ENCODE measurements around the gene WDR17.

WDR17 gene

GRCh38 chr4:176099314-176099713, 33.7 kb downstream of the WDR17 start:
- no peak for DNase-seq

DNA sequence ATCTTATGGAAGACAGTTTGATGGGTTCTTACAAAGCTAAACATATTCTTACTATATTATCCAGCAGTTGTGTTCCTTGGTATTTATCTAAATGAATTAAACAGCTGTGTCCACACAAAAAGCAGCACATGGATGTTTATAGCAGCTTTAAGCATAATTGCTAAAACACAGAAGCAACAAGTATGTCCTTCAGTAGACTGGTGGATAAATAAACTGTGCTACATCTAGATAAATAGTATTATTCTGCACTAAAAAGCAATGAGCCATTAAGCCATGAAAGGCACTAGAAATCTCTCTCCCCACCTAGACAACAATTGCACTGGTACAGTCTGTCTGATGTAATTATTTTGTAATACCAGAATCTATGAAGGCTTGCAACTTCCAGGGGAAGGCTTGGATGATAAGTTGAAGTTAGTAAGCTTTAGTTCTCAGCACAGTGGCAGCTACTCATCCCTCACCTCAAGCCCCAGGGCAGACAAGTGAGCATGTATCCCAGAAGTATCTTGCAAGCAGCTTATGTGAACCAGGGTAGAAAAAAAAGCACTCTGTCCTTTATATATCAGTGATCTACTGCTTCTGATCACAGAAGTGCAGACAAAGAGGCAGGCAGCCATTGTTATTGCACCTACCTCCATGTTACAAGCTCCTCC, 36.9 kb downstream of the WDR17 start:
- DNase-seq = no peak

DNA sequence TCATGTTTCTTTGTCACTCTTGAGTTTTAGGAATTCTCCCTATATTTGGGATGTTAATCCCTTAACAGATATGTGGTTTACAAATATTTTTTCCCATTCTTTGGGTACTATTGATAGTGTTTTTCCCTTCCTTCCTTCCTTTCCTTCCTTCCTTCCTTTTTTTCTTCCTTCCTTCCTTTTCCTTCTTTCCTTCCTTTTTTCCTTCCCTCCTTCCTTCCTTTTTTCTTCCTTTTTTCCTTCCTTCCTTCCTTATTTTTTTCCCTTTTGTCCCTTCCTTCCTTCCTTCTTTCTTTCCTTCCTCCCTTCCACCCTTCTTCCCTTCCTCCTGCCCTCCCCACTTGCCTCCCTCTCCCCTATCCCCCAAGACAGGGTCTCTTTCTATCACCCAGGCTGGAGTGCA, 42.1 kb downstream of the WDR17 start:
- DNase-seq = no peak

DNA sequence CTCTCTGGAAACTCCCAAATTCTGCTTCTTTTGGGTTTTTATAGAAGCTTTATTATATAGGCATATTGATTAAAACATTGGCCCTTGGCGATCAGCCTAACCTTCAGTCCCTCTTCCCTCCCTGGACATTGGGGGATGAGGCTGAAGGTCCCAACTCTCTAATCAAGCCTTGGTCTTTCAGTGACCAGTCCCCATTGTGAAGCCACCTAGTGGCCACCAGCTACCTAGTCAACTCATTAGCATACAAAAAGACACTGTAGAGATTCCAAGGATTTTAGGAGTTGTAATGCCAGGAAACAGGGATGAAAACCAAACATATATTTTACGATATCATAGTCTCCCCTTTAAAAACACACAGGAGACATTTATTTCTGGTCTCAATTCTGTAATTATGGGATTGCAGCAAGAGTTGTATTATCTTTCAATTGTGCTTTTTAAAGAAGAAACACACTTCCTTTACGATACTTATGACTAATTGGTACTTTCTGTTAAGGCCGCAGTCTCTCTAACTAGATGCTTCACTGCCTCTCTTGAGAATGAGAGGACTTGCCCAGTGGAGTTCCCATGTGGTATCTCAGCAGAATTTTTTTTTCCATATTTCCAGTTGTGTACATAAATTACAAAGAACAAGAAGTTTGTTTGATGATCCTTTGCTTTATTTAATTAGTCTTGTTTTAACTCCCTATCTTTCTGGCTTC, 58.2 kb downstream of the WDR17 start:
- DNase-seq = no peak

DNA sequence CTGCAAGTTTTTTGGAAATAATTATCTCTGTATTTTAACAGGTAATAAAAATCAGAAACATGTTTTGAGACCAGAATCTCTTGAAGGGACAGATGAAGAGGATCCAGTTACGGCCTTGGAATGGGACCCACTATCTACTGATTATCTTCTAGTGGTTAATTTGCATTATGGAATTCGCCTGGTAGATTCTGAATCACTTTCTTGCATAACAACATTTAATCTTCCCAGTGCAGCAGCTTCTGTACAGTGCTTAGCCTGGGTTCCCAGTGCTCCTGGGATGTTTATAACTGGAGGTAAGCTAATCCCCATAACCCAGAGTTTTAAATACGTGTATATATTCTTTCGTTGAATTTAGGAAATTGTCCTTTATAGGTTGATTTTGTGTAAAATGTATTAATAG, 59.4 kb downstream of the WDR17 start:
- no peak for DNase-seq

- DNase-seq = no peak
These were observed 69.0 kb downstream of the WDR17 start for GRCh38 chr4:176134670-176135069.

GRCh38 chr4:176137631-176138030, 72.0 kb downstream of the WDR17 start:
- DNase-seq = no peak

DNA sequence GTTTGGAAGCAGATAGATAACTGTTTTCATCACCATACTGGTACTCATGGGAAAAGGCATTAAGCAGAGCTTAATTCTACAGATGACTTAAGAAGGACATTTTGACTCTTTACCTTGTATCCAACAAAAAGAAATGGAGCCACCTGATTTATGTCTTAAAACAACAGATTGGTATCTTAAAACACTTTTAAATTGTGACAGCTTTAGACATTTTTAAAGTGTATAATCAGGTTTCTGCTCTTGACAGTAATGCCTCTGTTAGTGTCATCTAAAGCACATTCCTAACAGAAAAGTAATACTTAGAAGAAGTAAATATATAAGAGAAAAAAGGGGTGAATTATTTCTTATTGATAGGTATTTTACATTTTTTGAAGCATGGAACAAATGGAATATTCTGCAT, 73.9 kb downstream of the WDR17 start:
- DNase-seq = no peak

- no peak for DNase-seq
These were observed 76.6 kb downstream of the WDR17 start for GRCh38 chr4:176142253-176142652.

DNA sequence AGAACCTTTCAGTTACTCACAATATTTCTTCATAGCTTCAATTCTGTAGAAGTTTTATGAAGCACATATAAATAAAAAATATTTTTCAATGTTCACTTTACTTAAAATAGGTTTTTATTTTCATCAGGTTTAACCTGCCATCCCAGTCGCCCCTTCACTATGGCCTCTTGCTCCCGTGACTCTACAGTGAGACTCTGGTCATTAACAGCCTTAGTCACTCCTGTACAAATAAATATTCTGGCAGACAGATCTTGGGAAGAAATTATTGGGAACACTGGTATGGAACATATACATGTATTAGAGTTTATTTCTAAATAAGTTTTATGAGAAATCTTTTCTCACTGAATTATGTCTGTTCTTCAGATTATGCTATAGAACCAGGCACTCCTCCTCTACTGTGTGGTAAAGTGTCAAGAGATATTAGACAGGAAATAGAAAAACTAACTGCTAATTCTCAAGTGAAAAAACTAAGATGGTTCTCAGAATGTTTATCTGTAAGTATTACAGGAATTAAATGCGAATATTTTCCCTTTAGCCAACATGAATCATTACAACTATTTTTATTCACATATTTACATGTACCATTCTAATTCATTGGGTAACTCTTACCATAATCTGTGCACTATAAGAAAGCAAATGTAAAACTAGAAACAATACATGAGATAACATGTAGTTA, 84.2 kb downstream of the WDR17 start:
- no peak for DNase-seq

DNA sequence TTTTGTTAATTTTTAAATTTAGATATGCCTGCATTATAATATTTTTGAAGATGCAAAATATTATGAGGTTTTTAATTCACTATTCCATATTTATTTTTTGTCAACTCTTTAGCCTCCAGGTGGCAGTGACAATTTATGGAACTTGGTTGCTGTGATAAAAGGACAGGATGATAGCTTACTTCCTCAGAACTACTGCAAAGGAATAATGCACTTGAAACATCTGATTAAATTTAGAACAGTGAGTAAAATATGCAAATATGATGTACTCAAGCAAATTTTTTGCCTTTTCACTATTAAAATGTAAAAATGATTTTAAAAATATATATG, 84.7 kb downstream of the WDR17 start:
- peak in 1 of 2 experiments; percentile 0 for DNase-seq

DNA sequence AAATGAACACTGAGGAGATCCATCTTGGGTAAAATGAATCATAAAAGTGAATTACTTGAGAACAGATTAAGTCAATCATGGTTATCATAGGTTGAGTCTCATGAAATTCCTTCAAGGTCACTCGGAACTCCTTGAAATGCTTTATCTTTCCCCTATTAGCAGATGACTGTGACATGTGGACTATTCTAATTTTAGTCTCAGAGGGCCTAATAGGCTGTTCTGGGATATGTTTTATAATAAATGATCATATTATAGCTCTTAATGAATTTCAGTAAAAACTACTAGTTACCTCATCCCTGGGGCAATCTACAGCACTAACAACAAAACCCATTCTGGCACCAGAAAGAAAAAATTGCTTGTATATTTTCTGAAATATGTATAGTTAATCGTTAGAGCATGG, 85.1 kb downstream of the WDR17 start:
- no peak for DNase-seq

DNA sequence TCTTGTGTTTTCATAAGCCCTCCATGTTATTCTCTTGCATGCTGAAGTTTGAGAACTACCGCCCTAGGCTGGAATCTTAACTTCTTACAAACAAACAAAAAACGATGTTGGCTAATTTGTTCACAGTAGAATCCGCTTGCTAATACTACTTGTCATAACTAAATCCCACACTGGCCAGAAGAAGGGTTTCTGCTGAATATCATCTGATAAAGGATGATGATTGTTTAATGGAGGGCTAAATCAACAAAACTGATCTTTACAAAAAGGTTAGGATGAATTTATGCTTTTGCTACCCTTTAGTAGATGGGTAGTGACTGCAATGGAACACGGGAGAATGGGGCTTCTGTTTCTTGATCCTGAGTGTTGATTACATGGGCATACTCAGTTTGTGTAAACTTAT, 87.5 kb downstream of the WDR17 start:
- no peak for DNase-seq

GRCh38 chr4:176156656-176157055, 91.0 kb downstream of the WDR17 start:
- DNase-seq = no peak

DNA sequence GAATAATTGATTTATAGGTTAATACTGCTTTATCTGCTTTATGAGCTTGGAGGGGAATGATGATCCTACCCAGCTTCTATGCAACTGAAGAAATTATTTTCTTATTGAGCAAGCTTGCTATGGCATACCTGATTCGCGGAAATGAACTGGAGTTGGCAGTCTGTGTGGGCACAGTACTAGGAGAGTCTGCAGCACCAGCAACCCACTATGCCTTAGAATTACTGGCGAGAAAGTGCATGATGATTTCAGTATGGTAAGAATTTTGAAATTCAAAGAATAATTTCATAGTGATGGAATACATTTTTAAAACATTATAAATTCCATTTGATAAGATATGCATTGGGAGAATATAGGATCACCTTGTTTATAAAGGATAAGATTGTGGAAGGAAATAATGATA, 97.4 kb downstream of the WDR17 start:
- no peak for DNase-seq

- no peak for DNase-seq
These were observed 119.4 kb downstream of the WDR17 start for GRCh38 chr4:176185051-176185450.

DNA sequence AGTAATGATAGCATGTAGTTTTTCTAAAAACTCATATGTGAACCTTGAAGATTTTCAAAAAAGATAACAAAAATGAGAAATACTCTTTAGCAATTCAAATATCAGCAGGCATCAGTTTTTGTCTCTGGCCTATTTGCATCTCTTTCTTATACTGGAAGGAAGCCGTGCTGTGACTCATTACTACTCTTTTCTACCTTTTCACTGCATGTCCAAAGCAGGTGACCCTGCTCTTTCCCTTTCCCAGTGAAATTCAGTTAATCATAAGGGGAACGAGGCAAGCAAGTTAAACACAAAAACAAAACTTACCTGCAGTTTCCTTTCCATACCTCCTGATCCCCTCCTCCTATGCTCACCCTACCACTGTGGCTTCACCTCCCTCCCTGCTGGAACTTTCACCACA, 120.4 kb downstream of the WDR17 start:
- DNase-seq = no peak

GRCh38 chr4:176186671-176187395, 121.2 kb downstream of the WDR17 start:
- DNase-seq = no peak

GRCh38 chr4:176187624-176188023, 122.0 kb downstream of the WDR17 start:
- DNase-seq = no peak

- DNase-seq = no peak
These were observed 123.0 kb downstream of the WDR17 start for GRCh38 chr4:176188654-176189053.

GRCh38 chr4:176189891-176190795, 124.5 kb downstream of the WDR17 start:
- no peak for DNase-seq

DNA sequence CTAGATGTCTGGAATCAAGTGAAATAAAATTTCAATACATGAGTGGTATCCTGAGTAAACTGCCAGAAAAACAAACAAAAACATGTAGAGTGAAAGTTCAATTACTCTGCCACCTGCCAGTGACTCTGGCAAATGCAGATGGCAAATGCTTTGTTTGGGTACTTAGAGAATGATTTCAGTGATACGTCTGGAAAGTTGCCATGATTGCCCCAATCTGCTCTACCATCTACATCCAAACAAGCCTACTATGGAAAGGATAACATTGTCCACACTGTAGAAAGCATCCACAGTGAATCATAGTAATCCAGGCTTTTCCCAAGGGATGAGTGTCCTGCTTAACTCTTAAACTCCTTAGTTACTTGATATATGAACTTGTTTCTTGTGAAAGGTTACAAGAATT, 126.3 kb downstream of the WDR17 start:
- DNase-seq = peak in 1 of 2 experiments; percentile 35

DNA sequence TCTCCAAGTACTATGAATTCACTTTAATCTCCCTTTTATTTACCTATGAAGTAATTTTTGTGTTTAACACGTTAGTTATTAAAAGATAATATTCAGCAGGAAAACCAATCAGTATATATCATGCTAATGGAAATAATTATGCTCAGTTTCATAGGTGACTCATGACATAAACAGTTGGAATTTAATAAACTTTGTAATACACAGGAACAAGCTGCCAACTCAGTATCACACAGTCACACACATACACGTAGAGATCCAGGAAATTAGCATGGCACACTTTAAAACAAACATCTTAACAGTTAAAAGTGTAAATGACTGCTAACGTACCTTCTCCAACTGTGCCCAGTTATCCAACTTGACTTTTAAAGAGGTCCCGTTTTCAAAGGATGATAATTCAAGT, 127.5 kb downstream of the WDR17 start:
- no peak for DNase-seq

All from NCI-H524 (cell line).